T47D (cell line): ENCODE data around the gene HIPK2.

Experiments
- DNase-seq, 2 experiments: peaks; one replicate each; pipeline versions ENCODE4 v3.0.0 to v3.0.0-alpha.2; 2011 to 2012; ENCODE audit warnings: low read depth in 1 of 2, low spot score in 1 of 2
- JUND ChIP-seq: IDR thresholded peaks from 2 replicates; pipeline ENCODE4 v1.6.1; 2012; ENCODE audit warnings: low read depth
- in situ Hi-C: cut with HindIII; loops from 2 replicates; pipeline ENCODE4 v1.10.0; 2016; ENCODE audit warnings: low sequenced_read_pairs, low pct_unique_long_range_greater_than_20kb

HIPK2 gene

DNA sequence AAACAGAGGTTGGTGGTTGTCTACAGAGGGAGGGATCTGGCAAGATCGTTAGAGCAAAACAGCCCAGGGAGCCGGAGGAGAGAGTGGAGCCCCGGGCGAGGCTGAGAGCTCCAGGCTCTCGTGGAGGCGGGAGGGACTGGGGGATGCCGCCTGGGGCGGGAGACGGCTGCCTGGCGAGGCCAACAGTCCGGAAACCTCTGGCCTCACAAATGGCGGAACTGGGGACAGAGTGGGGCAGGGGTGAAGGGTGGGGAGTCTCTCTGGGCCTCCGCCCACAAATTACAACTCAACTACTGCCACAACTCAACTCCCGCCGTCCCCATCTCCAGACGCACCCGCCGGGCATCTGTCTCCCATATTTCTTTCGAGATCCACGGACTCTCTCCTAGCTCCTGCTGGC is 206.6 kb downstream of the HIPK2 start:
- TF ChIP-seq JUND, result no peak
- in situ Hi-C loops, result no loop called here
- no peak for DNase-seq

DNA sequence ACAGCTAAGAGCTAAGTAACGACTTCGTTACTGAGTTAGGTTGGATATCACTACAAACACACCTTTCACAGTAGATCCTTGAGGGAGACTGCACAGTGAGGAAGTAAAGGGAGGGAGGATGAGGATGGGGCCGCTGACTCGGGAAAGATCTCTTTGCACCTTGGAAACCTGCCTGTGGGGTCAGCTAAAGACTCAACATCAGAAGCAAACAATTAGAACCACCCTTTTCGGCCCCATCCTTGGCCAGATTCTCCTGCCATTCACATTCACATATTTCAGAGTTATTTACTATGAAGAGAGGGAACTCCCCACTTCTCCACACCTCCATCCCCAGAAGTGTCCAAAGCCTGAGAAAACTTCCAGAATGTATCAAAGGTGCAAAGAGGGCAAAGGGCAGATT is 207.2 kb downstream of the HIPK2 start:
- no peak for TF ChIP-seq JUND

DNA sequence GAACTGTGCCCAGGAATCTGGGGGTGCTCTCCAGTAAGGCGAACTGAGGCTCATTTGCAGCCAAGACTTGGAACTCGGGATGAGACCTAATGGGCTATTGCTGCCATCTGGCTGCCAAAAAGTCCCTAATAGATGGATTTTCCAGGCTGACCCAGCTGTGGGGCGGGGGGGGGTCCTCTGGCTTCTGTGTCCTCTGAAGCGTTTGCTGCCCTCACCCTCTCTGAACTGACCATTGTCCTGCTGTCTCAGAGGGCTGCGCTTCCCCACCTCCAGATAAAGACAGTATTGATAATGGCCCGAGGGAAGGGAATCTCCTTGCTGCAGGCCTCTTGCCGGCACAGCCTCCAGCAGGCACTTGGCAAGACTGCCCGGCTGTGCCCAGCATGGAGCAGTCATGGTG is 207.7 kb downstream of the HIPK2 start:
- in situ Hi-C loops, result no loop called here
- no peak for TF ChIP-seq JUND
- DNase-seq, result peak in 1 of 2 experiments; percentile 8

More for the DNA sequence above, 207.2 kb downstream of the HIPK2 start:
- DNase-seq, result no peak
- in situ Hi-C loops, result no loop called here

DNA sequence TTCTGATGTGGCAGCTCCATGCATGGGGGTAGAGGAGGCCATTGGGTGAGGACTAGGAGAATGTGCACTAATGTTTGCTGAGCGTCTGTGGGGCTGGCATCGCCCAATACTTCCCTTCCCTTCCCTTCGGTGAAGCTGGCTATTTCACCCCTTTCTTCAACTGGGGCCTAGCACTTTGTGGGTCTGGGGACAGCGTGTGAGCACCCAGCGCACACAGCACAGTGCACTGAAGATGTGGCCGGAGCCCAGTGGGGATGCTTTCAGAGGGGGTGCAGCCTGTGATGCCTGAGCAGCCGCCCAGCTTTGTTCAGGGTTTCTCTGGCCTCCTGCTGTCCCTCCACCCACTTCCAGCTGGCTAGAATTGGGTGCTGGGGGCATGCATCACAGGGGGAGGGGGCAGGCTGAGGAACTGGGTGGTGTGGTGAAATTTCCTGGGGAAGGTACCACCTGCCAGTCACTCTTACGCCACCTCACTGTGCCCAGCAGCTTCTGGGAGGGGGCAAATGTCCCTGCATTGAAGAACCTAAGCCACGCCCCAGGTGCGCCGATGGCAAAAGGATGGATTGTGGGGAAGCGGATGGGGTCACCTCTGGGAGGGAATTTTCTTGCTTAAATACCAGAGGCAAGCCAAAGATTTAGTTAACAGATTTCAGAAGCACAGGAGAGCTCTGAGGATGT is 208.8 kb downstream of the HIPK2 start:
- DNase-seq, result no peak
- in situ Hi-C loops, result no loop called here
- no peak for TF ChIP-seq JUND

DNA sequence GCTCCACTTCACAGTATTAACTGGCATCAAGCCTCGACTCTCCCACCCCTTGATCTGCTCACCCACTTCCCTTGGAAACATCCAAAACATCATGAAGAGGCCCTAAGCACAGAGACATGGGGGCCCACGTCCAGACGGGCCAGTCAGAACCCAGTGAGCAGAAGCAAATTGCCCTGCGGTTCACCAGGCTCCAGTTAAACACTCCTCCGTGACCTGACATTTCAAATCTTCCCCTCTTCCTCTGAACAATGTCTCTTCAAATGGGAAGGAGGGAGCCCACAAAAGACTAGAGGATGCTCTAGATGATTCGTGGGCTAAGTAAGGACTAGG is 209.5 kb downstream of the HIPK2 start:
- in situ Hi-C loops, result no loop called here
- TF ChIP-seq JUND, result no peak
- DNase-seq, result no peak

DNA sequence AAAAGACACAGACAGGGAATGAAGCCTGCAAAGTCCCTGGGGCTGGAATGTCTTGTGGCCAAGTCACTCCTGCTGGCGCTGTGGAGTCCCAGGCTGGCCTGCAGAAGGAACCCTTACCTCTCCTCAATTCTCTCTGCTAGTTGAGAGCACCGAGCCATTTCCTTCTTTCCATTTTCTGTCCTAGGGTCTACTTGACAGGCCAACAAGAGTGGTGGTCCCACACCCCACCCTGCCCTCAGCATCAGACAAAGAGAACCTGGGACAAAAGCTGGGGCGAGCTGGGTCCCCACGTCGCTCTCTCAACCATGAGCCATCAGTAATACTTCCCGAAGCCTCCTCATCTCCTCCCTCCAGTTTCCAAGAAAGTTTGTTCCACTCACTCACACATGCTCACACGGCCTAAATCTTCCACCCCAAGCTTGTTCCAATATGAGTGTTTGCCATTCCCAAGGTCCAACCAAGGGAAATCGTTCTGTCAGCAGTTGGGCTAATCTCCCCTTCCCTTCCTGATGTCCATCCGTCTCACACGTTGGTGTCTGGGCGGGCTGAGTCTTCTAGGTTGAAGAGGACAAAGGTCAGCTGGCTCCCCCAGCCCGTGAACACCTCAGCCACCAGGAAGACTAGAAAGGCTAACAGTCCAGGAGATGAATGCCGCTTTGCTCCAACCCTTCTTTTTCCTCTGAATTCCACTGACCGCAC is 210.0 kb downstream of the HIPK2 start:
- DNase-seq, result no peak
- in situ Hi-C loops, result no loop called here
- TF ChIP-seq JUND, result no peak

DNA sequence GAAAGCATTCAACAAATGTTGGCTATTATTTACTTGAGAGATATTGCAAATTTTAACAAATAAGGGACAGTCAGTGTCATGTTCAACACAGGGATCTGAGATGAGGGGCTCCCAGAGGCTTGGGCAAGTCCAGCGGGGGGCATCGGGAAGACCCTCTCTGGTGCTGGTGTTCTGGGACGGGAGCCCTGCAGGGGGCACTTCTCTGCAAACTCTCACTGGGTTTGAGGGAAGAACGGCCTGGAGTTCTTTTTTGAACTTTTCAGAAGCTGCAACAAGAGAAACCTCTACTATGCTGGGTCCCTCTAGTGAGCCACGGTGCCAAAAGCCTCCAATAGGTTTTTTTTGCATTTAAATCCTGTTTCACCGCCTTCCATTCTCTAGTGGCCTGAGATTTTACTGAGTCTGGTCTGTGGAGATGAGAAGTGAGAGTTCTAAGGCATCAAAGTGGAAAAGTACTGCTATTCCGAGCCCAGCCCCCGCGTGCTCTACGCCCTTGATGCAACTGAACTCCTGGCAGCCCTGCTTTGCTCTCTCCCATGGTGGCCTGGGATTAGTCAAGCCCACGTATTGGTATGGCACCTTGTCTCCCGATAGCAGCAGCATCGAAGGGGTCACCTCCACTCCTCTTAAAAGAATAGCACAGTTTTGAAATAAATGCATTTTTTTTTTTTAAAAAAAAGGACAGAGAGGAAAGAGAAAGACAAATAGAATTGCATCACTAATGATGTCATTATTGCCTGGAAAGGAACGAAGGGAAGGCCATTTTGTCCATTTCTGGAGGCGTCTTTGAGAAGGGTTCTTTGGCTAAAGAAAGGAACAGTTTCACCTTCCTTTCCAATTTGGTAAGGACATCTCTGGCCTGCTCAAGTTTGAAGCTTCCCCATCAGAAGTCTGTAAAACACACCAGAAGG is 210.8 kb downstream of the HIPK2 start:
- no peak for TF ChIP-seq JUND
- DNase-seq, result no peak
- in situ Hi-C loops, result no loop called here

DNA sequence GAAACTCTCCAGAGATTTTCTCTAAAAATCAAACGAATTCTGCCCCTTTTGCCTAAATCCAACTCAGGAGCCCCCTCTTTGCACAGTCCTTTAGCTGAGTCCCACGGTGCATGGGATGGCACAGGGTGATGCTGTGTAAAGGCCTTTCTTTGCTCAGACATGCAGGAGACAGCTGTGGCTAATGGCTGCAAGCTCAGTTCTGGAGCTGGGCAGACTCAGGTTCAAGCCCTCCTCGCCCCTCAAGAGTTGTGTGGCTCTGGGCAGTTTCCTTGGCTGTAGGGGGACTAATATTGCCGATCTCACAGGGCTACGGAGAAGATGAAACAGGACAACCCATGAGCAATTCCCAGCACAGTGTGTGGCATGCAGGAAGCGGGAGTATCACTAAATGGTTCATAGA is 211.7 kb downstream of the HIPK2 start:
- DNase-seq, result no peak
- in situ Hi-C loops, result no loop called here
- no peak for TF ChIP-seq JUND

DNA sequence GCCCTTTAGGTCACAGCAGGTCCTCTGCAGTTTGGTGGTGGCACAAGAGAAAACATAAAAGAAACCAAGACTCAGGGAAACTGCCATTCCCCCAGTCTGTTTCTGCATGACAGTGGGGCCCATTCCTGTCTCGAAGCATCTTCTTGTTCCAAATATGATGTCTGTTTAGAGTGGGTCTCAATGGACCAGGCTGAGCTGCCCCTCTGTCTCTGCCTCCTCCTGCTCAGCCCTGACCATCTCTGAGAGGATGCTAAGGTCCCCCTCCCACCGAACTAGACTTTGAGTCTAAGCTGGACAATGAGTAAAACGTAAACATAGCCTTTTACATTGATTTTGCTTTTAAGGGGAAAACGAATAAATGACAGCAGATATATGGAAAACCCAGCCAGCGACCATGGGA is 213.9 kb downstream of the HIPK2 start:
- in situ Hi-C loops, result no loop called here
- DNase-seq, result no peak
- TF ChIP-seq JUND, result no peak

DNA sequence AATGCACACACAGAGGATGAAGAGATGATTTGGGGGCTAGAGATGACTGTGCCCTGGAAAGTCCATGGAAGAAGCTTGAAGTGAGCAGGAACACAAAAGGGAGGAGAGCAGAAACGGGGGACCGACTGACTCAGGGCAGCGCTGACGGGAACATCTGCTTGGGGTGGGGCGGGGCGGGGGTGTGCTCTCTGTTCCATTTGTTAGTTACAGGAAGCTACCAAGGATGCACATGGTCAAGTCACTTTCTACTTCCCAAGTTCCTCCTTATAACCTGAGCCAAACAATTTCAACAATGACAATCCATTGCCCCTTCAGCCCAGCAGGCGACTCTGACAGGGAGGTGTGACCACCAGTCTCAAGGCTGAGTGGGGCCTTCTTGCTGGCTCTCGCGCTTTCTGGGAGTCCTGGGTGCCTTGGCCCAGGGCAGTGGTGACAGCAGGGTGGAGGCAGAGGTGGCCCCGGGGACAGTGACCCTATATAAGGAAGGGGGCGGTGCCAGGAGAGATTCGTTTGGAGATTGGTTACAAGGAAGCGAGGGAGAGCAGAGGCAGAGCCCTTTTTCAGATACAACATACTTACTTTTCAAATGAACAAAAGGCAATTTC is 214.7 kb downstream of the HIPK2 start:
- in situ Hi-C loops, result no loop called here
- no peak for TF ChIP-seq JUND
- no peak for DNase-seq

DNA sequence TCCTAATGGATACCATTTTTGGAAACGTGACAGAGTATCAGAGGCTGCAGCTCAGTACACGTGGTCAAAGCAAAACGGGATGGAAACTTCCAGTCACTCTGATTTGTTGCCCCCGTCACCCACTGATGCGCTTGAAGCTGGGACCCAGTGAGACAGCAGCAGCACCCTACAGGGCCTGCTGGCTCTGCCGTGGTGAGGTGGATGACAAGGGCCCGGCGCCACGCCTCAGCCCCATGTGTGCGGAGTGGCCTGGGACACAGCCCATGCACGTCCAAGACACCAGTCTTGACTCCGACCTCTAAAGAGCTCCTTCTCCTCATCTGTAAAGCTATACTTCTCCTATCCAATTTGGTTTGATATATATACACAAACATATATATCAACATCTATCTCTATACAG is 215.3 kb downstream of the HIPK2 start:
- in situ Hi-C loops, result no loop called here
- no peak for TF ChIP-seq JUND
- no peak for DNase-seq

DNA sequence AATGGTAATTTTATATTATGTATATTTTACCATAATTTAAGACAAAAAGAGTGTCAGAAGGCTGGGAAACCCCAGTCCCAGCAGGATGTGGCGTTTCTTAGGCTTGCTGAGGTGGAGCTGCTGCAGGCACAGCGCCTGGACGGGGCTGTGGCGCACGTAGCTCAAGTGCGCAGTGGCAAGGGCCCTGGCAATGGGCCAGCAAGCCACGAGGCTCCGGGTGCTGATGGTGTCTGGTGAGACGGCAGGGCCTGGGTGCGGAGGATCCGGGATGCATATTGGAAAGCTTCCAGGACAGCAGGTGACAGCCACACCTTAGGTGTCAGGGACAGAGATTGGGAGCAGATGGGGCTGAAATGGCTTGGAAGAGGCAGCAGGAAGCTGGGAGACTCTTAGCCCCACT is 217.1 kb downstream of the HIPK2 start:
- in situ Hi-C loops, result no loop called here
- no peak for TF ChIP-seq JUND
- DNase-seq, result no peak

DNA sequence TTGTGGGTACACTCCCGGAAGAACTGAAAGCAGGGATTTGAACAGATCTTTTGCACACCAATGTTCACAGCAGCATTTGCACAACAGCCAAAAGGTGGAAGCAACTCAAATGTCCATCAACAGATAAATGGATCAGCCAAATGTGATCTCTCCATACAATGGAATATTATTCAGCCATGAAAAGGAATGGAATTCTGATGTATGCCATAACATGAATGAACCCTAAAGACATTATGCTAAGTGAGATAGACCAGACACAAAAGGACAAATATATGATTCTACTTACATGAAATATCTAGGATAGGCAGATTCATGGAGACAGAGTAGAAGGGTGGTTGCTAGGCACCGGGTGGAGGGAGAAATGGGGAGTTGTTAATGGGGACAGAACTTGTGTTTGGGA is 217.6 kb downstream of the HIPK2 start:
- in situ Hi-C loops, result no loop called here
- TF ChIP-seq JUND, result no peak
- DNase-seq, result no peak
